H9 (cell line): ENCODE results near the gene MRAS. TPM values are rescaled to one million over a fixed set of nuclear protein-coding genes. Genes with fewer than 3 reads are reported as not detected.

ENCODE experiments used
- DNase-seq: peaks from one replicate; pipeline ENCODE4 v3.0.0-alpha.2; 2017
- H2AFZ ChIP-seq: one replicate; pipeline ENCODE4 v1.6.1; 2013; ENCODE audit warnings: mild to moderate bottlenecking, low read length, control low read depth, moderate library complexity
- H2AK5ac ChIP-seq: 2 replicates; pipeline ENCODE4 v1.6.1; 2013; ENCODE audit warnings: low read length, control low read depth, mixed read lengths; ENCODE audit not compliant: insufficient read length
- H2BK120ac ChIP-seq: one replicate; pipeline ENCODE4 v1.6.1; 2013; ENCODE audit warnings: low read depth, mild to moderate bottlenecking, low read length, control low read depth, inconsistent platforms; ENCODE audit not compliant: poor library complexity, severe bottlenecking
- H2BK12ac ChIP-seq: 2 replicates; pipeline ENCODE4 v1.6.1; 2013; ENCODE audit warnings: low read length, control low read depth, mixed read lengths, low read depth; ENCODE audit not compliant: insufficient read length
- H2BK15ac ChIP-seq: 2 replicates; pipeline ENCODE4 v1.6.1; 2013; ENCODE audit warnings: low read depth, low read length, control low read depth
- H2BK20ac ChIP-seq: one replicate; pipeline ENCODE4 v1.6.1; 2013; ENCODE audit warnings: low read depth, mild to moderate bottlenecking, low read length, control low read depth, inconsistent platforms; ENCODE audit not compliant: poor library complexity, severe bottlenecking
- H2BK5ac ChIP-seq: 2 replicates; pipeline ENCODE4 v1.6.1; 2013; ENCODE audit warnings: low read length, control low read depth, mixed read lengths; ENCODE audit not compliant: insufficient read length
- H3K14ac ChIP-seq: 2 replicates; pipeline ENCODE4 v1.6.1; 2013; ENCODE audit warnings: low read length, control low read depth; ENCODE audit not compliant: insufficient read depth
- H3K18ac ChIP-seq: 2 replicates; pipeline ENCODE4 v1.6.1; 2013; ENCODE audit warnings: low read depth, mild to moderate bottlenecking, mixed read lengths, low read length, control low read depth; ENCODE audit not compliant: insufficient read length
- H3K23ac ChIP-seq: 2 replicates; pipeline ENCODE4 v1.6.1; 2013; ENCODE audit warnings: low read length, control low read depth, mixed read lengths, low read depth; ENCODE audit not compliant: insufficient read length
- H3K23me2 ChIP-seq: 2 replicates; pipeline ENCODE4 v1.6.1; 2013; ENCODE audit warnings: low read depth, mild to moderate bottlenecking, mixed read lengths, low read length, control low read depth; ENCODE audit not compliant: insufficient read length, poor library complexity, severe bottlenecking
- H3K27ac ChIP-seq: 2 replicates; pipeline ENCODE4 v1.5.1; 2013; ENCODE audit warnings: low read length, control low read depth, mixed read lengths, low read depth; ENCODE audit not compliant: insufficient read length
- H3K27me3 ChIP-seq: 2 replicates; pipeline ENCODE4 v1.6.1; 2013; ENCODE audit warnings: low read length, control low read depth, inconsistent platforms; ENCODE audit not compliant: insufficient read depth
- H3K4ac ChIP-seq: 2 replicates; pipeline ENCODE4 v1.6.1; 2013; ENCODE audit warnings: low read depth, mild to moderate bottlenecking, control low read depth, inconsistent platforms, low read length, moderate library complexity
- H3K4me1 ChIP-seq: 2 replicates; pipeline ENCODE4 v1.6.1; 2013; ENCODE audit warnings: low read length, control low read depth, inconsistent platforms; ENCODE audit not compliant: insufficient read depth
- H3K4me2 ChIP-seq: 2 replicates; pipeline ENCODE4 v1.6.1; 2013; ENCODE audit warnings: low read length, control low read depth, mixed read lengths; ENCODE audit not compliant: insufficient read length, insufficient read depth
- H3K56ac ChIP-seq: 2 replicates; pipeline ENCODE4 v1.6.1; 2013; ENCODE audit warnings: low read depth, mild to moderate bottlenecking, mixed read lengths, low read length, control low read depth; ENCODE audit not compliant: insufficient read length
- H3K79me1 ChIP-seq: 2 replicates; pipeline ENCODE4 v1.6.1; 2013; ENCODE audit warnings: low read depth, mild to moderate bottlenecking, moderate library complexity, low read length, control low read depth, inconsistent platforms; ENCODE audit not compliant: insufficient read depth, poor library complexity, severe bottlenecking
- H3K79me2 ChIP-seq: 2 replicates; pipeline ENCODE4 v1.6.1; 2013; ENCODE audit warnings: low read length, control low read depth, inconsistent platforms; ENCODE audit not compliant: insufficient read depth
- H3K9ac ChIP-seq: 2 replicates; pipeline ENCODE4 v1.6.1; 2013; ENCODE audit warnings: low read length, control low read depth, mixed read lengths; ENCODE audit not compliant: insufficient read length; ENCODE audit errors: extremely low read depth
- H3K9me3 ChIP-seq: one replicate; pipeline ENCODE4 v1.6.1; 2013; ENCODE audit warnings: low read depth, low read length, inconsistent platforms; ENCODE audit not compliant: control insufficient read depth
- H3T11ph ChIP-seq: one replicate; pipeline ENCODE4 v1.6.1; 2013; ENCODE audit warnings: mild to moderate bottlenecking, low read length, control low read depth, inconsistent platforms
- H4K20me1 ChIP-seq: one replicate; pipeline ENCODE4 v1.6.1; 2013; ENCODE audit not compliant: control insufficient read depth, insufficient read length, insufficient read depth
- H4K5ac ChIP-seq: 2 replicates; pipeline ENCODE4 v1.6.1; 2013; ENCODE audit warnings: low read depth, mild to moderate bottlenecking, mixed read lengths, low read length, control low read depth; ENCODE audit not compliant: insufficient read length
- H4K8ac ChIP-seq: replicated peaks from 2 replicates; pipeline ENCODE4 v1.6.1; 2013; ENCODE audit warnings: low read length, control low read depth, mixed read lengths, low read depth; ENCODE audit not compliant: insufficient read length
- H4K91ac ChIP-seq: 2 replicates; pipeline ENCODE4 v1.6.1; 2013; ENCODE audit warnings: low read depth, mild to moderate bottlenecking, moderate library complexity, mixed read lengths, low read length, control low read depth; ENCODE audit not compliant: insufficient read length
- H3K27ac Mint-ChIP-seq, 3 experiments: 2 replicates in 2 of 3; 3 replicates in 1 of 3; pipeline ENCODE4 v1.8.0; 2020 to 2021; ENCODE audit warnings: mixed read lengths in 3 of 3, mild to moderate bottlenecking in 1 of 3, moderate library complexity in 1 of 3
- H3K27me3 Mint-ChIP-seq: 2 replicates; pipeline ENCODE4 v1.8.0; 2021; ENCODE audit warnings: low read depth, mild to moderate bottlenecking, moderate library complexity, mixed read lengths
- H3K36me3 Mint-ChIP-seq, 3 experiments: 2 replicates in 2 of 3; 3 replicates in 1 of 3; pipeline ENCODE4 v1.8.0; 2020 to 2021; ENCODE audit warnings: low read depth in 3 of 3, mixed read lengths in 3 of 3; ENCODE audit not compliant: insufficient read depth in 1 of 3
- H3K4me1 Mint-ChIP-seq, 2 experiments: 2 replicates each; pipeline ENCODE4 v1.8.0; 2020; ENCODE audit warnings: mixed read lengths in 2 of 2
- H3K4me3 Mint-ChIP-seq, 2 experiments: 2 replicates in 1 of 2; 3 replicates in 1 of 2; pipeline ENCODE4 v1.8.0; 2020 to 2021; ENCODE audit warnings: mild to moderate bottlenecking in 2 of 2, mixed read lengths in 2 of 2, moderate library complexity in 1 of 2
- H3K9me3 Mint-ChIP-seq, 2 experiments: 2 replicates in 1 of 2; 3 replicates in 1 of 2; pipeline ENCODE4 v1.8.0; 2020; ENCODE audit warnings: mild to moderate bottlenecking in 2 of 2, mixed read lengths in 2 of 2, moderate library complexity in 1 of 2
- CTCF ChIP-seq: fragments of 200-600 bp; sonication (generic); conservative IDR thresholded peaks from 3 replicates; pipeline ENCODE4 v1.8.0; 2021; ENCODE audit warnings: antibody characterized with exemption, mild to moderate bottlenecking
- WGBS: extraction: QIAGEN DNeasy Blood & Tissue Kit; methylation state at CpG from one replicate; pipeline ENCODE4 v1.1.7; 2013; ENCODE audit warnings: missing lambda C conversion rate, low lambda C conversion rate, mixed read lengths; ENCODE audit not compliant: insufficient read length; ENCODE audit errors: extremely low coverage; 5-methylcytosine and 5-hydroxymethylcytosine counted together
- total RNA-seq: library from RNA; stranded (reverse); gene quantifications from 2 replicates; pipeline ENCODE4 v1.2.1, GENCODE V29; 2021

Gene MRAS
- total RNA-seq, 1 experiment from 2014 or later: 10.9 TPM

GRCh38 chr3:138407236-138407907 lies 59.0 kb downstream of the MRAS start:
- H4K20me1 ChIP-seq: no peaks in the 10 kb centered on the region
- H3K9ac ChIP-seq: no peak overlapping the region
- Mint-ChIP-seq H3K4me1 (peaks cover 48 to 52% of the 10 kb centered on the region in 2 experiments), H3K27ac (no peak overlapping the region), H3K9me3 (peaks cover 3 to 6% of the 10 kb centered on the region in 2 experiments; a peak in 4 of 5 replicates), H3K27me3 (peaks cover 12% of the 10 kb centered on the region), H3K4me3 (no peak overlapping the region; a peak in 1 of 5 replicates), H3K36me3 (peaks cover 26 to 44% (median 33%) of the 10 kb centered on the region in 3 experiments)
- H3T11ph ChIP-seq: no peak overlapping the region
- peaks cover 27% of the 10 kb centered on the region; the same call in 1 of the 2 replicates for H3K4me1 ChIP-seq
- H2BK5ac ChIP-seq: no peak overlapping the region
- no peak overlapping the region for H4K5ac ChIP-seq
- H2BK12ac ChIP-seq: no peak overlapping the region
- no peaks in the 10 kb centered on the region for H3K79me1 ChIP-seq
- no peak overlapping the region for H4K91ac ChIP-seq
- no peak overlapping the region for H2BK15ac ChIP-seq
- no peak overlapping the region for H3K18ac ChIP-seq
- H2AFZ ChIP-seq: no peak overlapping the region
- H3K23ac ChIP-seq: no peak overlapping the region
- DNase-seq: peak; percentile 5
- no peak overlapping the region for H2BK20ac ChIP-seq
- no CpG with 5 or more reads among the region's 3 CpGs for WGBS
- no peaks in the 10 kb centered on the region for H3K79me2 ChIP-seq
- H4K8ac ChIP-seq: no peak overlapping the region
- H3K9me3 ChIP-seq: no peaks in the 10 kb centered on the region
- H3K23me2 ChIP-seq: no peaks in the 10 kb centered on the region
- H2BK120ac ChIP-seq: no peak overlapping the region
- H3K4me2 ChIP-seq: no peak overlapping the region
- TF ChIP-seq CTCF: no peak
- no peak overlapping the region for H3K14ac ChIP-seq
- no peak overlapping the region for H3K27ac ChIP-seq
- H3K4ac ChIP-seq: no peak overlapping the region
- no peak overlapping the region for H3K56ac ChIP-seq
- H2AK5ac ChIP-seq: no peak overlapping the region
- H3K27me3 ChIP-seq: no peaks in the 10 kb centered on the region
